ENCODE measurements around the gene OR6C70. TPM values are rescaled to one million over a fixed set of nuclear protein-coding genes. Genes with fewer than 3 reads are reported as not detected.
A peak's percentile ranks its signal among the peaks of the same experiment; 100 is the strongest.

The OR6C70 gene
- total and polyA plus RNA-seq, 4 donors: not detected

DNA sequence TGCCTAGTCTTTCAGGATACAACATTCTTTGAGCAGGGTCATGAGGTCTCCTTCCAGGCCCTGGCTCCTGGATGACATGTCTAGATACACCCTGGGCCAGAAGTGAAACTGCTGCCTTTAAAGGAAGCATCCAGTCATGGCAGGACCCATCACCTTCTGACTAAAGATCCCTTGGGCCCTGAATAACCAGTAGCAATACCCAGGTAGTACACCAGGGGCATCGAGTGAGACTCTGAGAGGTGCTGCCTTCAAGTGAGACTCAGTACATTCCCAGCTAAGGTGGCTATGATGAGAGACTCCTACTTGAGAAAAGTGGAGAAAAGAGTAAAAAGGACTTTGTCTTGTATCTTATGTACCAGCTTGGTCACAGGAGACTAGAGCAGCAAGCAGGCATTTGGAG lies 45.8 kb upstream of the OR6C70 start (continued):
- TF ChIP-seq, protein P1, sequence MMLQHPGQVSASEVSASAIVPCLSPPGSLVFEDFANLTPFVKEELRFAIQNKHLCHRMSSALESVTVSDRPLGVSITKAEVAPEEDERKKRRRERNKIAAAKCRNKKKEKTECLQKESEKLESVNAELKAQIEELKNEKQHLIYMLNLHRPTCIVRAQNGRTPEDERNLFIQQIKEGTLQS (IDR thresholded peaks at IDR 0.05): no peak
- TF ChIP-seq, protein P2, sequence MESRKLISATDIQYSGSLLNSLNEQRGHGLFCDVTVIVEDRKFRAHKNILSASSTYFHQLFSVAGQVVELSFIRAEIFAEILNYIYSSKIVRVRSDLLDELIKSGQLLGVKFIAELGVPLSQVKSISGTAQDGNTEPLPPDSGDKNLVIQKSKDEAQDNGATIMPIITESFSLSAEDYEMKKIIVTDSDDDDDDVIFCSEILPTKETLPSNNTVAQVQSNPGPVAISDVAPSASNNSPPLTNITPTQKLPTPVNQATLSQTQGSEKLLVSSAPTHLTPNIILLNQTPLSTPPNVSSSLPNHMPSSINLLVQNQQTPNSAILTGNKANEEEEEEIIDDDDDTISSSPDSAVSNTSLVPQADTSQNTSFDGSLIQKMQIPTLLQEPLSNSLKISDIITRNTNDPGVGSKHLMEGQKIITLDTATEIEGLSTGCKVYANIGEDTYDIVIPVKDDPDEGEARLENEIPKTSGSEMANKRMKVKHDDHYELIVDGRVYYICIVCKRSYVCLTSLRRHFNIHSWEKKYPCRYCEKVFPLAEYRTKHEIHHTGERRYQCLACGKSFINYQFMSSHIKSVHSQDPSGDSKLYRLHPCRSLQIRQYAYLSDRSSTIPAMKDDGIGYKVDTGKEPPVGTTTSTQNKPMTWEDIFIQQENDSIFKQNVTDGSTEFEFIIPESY (IDR thresholded peaks at IDR 0.05): no peak
- TF ChIP-seq YY1 (IDR thresholded peaks at IDR 0.05): no peak
- TF ChIP-seq NR2F2 (IDR thresholded peaks at IDR 0.05): no peak
- TF ChIP-seq RXRA (IDR thresholded peaks at IDR 0.05): no peak
- TF ChIP-seq FOXA2 (IDR thresholded peaks at IDR 0.05): no peak

DNA sequence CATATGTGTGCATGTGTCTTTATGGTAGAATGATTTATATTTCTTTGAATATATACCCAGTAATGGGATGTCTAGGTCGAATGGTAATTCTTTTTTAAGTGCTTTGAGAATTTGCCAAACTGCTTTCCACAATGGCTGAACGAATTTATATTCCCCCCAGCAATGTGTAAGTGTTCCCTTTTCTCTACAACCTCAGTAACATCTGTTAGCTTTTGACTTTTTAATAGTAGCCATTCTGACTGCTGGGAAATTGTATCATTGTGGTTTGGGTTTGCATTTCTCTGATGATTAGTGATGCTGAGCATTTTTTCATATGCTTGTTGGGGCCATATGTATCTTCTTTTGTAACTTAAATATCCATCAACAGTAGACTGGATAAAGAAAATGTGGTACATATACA lies 31.7 kb upstream of the OR6C70 start:
- DNase-seq (ENCODE audit: low spot score): no peak
- Histone ChIP-seq H3K9me3 (ENCODE audit: control insufficient read depth in 4 of 4, low read length in 3 of 4) (no peaks in the 10 kb centered on the region), H3K27me3 (ENCODE audit: control insufficient read depth in 4 of 4, insufficient read depth in 4 of 4, low read length in 3 of 4) (peaks cover 0 to 2% (median 0%) of the 10 kb centered on the region in 4 donors), H3K36me3 (ENCODE audit: control insufficient read depth in 4 of 4, insufficient read depth in 3 of 4, low read depth in 1 of 4, low read length in 3 of 4) (no peaks in the 10 kb centered on the region), H3K27ac (ENCODE audit: low read depth in 1 of 2, low read length in 2 of 2) (no peak overlapping the region), H3K9ac (ENCODE audit: low read depth in 1 of 2, low read length in 2 of 2) (no peak overlapping the region), H3K4me1 (ENCODE audit: control insufficient read depth in 4 of 4, insufficient read depth in 4 of 4, low read length in 3 of 4) (no peaks in the 10 kb centered on the region), H3K4me3 (ENCODE audit: low read depth in 1 of 3, low read length in 3 of 3) (no peak overlapping the region)
- TF ChIP-seq, protein P3, sequence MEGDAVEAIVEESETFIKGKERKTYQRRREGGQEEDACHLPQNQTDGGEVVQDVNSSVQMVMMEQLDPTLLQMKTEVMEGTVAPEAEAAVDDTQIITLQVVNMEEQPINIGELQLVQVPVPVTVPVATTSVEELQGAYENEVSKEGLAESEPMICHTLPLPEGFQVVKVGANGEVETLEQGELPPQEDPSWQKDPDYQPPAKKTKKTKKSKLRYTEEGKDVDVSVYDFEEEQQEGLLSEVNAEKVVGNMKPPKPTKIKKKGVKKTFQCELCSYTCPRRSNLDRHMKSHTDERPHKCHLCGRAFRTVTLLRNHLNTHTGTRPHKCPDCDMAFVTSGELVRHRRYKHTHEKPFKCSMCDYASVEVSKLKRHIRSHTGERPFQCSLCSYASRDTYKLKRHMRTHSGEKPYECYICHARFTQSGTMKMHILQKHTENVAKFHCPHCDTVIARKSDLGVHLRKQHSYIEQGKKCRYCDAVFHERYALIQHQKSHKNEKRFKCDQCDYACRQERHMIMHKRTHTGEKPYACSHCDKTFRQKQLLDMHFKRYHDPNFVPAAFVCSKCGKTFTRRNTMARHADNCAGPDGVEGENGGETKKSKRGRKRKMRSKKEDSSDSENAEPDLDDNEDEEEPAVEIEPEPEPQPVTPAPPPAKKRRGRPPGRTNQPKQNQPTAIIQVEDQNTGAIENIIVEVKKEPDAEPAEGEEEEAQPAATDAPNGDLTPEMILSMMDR (IDR thresholded peaks at IDR 0.05; ENCODE audit: low read depth, low read length, missing input control): no peak
- TF ChIP-seq, protein P4, sequence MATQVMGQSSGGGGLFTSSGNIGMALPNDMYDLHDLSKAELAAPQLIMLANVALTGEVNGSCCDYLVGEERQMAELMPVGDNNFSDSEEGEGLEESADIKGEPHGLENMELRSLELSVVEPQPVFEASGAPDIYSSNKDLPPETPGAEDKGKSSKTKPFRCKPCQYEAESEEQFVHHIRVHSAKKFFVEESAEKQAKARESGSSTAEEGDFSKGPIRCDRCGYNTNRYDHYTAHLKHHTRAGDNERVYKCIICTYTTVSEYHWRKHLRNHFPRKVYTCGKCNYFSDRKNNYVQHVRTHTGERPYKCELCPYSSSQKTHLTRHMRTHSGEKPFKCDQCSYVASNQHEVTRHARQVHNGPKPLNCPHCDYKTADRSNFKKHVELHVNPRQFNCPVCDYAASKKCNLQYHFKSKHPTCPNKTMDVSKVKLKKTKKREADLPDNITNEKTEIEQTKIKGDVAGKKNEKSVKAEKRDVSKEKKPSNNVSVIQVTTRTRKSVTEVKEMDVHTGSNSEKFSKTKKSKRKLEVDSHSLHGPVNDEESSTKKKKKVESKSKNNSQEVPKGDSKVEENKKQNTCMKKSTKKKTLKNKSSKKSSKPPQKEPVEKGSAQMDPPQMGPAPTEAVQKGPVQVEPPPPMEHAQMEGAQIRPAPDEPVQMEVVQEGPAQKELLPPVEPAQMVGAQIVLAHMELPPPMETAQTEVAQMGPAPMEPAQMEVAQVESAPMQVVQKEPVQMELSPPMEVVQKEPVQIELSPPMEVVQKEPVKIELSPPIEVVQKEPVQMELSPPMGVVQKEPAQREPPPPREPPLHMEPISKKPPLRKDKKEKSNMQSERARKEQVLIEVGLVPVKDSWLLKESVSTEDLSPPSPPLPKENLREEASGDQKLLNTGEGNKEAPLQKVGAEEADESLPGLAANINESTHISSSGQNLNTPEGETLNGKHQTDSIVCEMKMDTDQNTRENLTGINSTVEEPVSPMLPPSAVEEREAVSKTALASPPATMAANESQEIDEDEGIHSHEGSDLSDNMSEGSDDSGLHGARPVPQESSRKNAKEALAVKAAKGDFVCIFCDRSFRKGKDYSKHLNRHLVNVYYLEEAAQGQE (IDR thresholded peaks at IDR 0.05): no peak
- no peak for TF ChIP-seq EGR1 (IDR thresholded peaks at IDR 0.05; ENCODE audit: low read depth in 2 of 2)
- TF ChIP-seq HNF4A (conservative IDR thresholded peaks at IDR 0.05): no peak
- TF ChIP-seq FOXA2 (IDR thresholded peaks at IDR 0.05): no peak
- TF ChIP-seq RXRA (IDR thresholded peaks at IDR 0.05): no peak
- 55% methylated on average over 2 of the region's 2 CpGs for WGBS

DNA sequence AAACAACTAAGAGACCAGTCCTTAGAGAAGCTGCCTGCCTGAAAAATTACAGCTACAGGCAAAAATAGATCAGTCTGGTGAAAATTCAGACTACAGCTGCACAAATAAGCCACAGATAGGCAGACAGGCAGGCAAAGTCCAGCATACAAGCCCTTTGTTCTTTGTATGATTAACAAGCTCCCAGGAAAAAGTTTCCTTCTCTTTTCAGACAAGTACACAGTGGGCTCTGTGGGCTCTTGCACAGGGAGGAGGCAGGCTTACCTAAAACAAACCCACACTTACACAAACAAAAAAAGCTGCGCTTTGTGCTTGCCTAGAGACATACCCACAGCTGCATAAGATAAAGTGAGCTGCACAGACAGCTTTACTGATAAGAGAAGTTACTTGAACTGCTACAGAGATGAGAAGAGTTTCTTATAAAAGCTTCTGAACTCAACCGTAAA lies 29.9 kb upstream of the OR6C70 start:
- Histone ChIP-seq H3K4me1 (ENCODE audit: control insufficient read depth in 4 of 4, insufficient read depth in 4 of 4, low read length in 3 of 4) (no peaks in the 10 kb centered on the region), H3K27me3 (ENCODE audit: control insufficient read depth in 4 of 4, insufficient read depth in 4 of 4, low read length in 3 of 4) (peaks cover 0 to 2% (median 0%) of the 10 kb centered on the region in 4 donors), H3K36me3 (ENCODE audit: control insufficient read depth in 4 of 4, insufficient read depth in 3 of 4, low read depth in 1 of 4, low read length in 3 of 4) (no peaks in the 10 kb centered on the region), H3K9ac (ENCODE audit: low read depth in 1 of 2, low read length in 2 of 2) (no peak overlapping the region), H3K4me3 (ENCODE audit: low read depth in 1 of 3, low read length in 3 of 3) (no peak overlapping the region), H3K9me3 (ENCODE audit: control insufficient read depth in 4 of 4, low read length in 3 of 4) (no peaks in the 10 kb centered on the region), H3K27ac (ENCODE audit: low read depth in 1 of 2, low read length in 2 of 2) (no peak overlapping the region)
- WGBS: 15% methylated on average over 2 of the region's 2 CpGs
- TF ChIP-seq, protein P1 (IDR thresholded peaks at IDR 0.05): no peak
- TF ChIP-seq GABPA (IDR thresholded peaks at IDR 0.05 in 1 of 2, conservative IDR thresholded peaks at IDR 0.05 in 1 of 2): no peak
- peak in 1 of 2 donors; percentile 40 for TF ChIP-seq HNF4A (conservative IDR thresholded peaks at IDR 0.05)
- TF ChIP-seq SP1 (IDR thresholded peaks at IDR 0.05): peak; percentile 23
- DNase-seq (ENCODE audit: low spot score): no peak

Data from liver (tissue), 9 donors.